Fibroblast of skin of abdomen (primary cell): ENCODE data around the gene POGK.

Source experiments
- DNase-seq: peaks from one replicate; pipeline ENCODE4 v3.0.0-alpha.2; 2013

Gene POGK

GRCh38 chr1:166903232-166903631, 64.0 kb downstream of the POGK start:
- DNase-seq: no peak

- DNase-seq: peak; percentile 29
Measured at GRCh38 chr1:166905136-166905535, 65.9 kb downstream of the POGK start.

- DNase-seq: peak; percentile 54
Measured at GRCh38 chr1:166905900-166906299, 66.6 kb downstream of the POGK start.
